Activated B cell treated with CpG ODN at 0.5 μM for 24 hours (primary cell): Measurements from ENCODE around the gene TNFRSF9. TPM values are rescaled to one million over a fixed set of nuclear protein-coding genes. Genes with fewer than 3 reads are reported as not detected.
"Not testable (repeated sequence)": the region's sequence is repeated elsewhere in the genome, so short reads cannot be mapped to it uniquely, and the experiment has no call there.

Experiments
- ATAC-seq: fragments of 200-7000 bp; cut with Tn5 transposase; one replicate; pipeline ENCODE4 v1.10.0; 2021; ENCODE audit warnings: low read depth, mild to moderate bottlenecking, moderate library complexity
- CTCF ChIA-PET: fragments of 350-600 bp; sonication (Branson Sonifier 250); formaldehyde crosslinking; loops from one replicate; lab custom pipeline; 2021; ENCODE audit warnings: antibody characterized with exemption; lab: Charles Lee
- POLR2A ChIA-PET: fragments of 350-600 bp; sonication (Branson Sonifier 250); formaldehyde crosslinking; loops from one replicate; lab custom pipeline; 2021; ENCODE audit warnings: antibody characterized with exemption; lab: Charles Lee
- DNase-seq: peaks from one replicate; pipeline ENCODE4 v3.0.0; 2022
- H3K27ac Mint-ChIP-seq: one replicate; pipeline ENCODE4 v1.8.0; 2020; ENCODE audit warnings: mixed read lengths
- H3K27me3 Mint-ChIP-seq: one replicate; pipeline ENCODE4 v1.8.0; 2021; ENCODE audit warnings: mixed read lengths
- H3K36me3 Mint-ChIP-seq: one replicate; pipeline ENCODE4 v1.8.0; 2021; ENCODE audit warnings: low read depth, mixed read lengths
- H3K4me1 Mint-ChIP-seq: one replicate; pipeline ENCODE4 v1.8.0; 2021; ENCODE audit warnings: mixed read lengths
- H3K4me3 Mint-ChIP-seq: one replicate; pipeline ENCODE4 v1.8.0; 2020; ENCODE audit warnings: mild to moderate bottlenecking, mixed read lengths
- H3K9me3 Mint-ChIP-seq: one replicate; pipeline ENCODE4 v1.8.0; 2020; ENCODE audit warnings: mixed read lengths
- CTCF ChIP-seq: fragments of 200-600 bp; IDR thresholded peaks from one replicate; pipeline ENCODE4 v1.8.0; 2022; ENCODE audit warnings: antibody characterized with exemption, mild to moderate bottlenecking
- intact Hi-C: fragments of 100-400 bp; cut with micrococcal nuclease; formaldehyde crosslinking; loops from one replicate; pipeline ENCODE4 v1.15.1; 2024
- total RNA-seq: library from RNA; stranded (reverse); gene quantifications from 2 replicates; pipeline ENCODE4 v1.2.3, GENCODE V29; 2022

TNFRSF9 gene
- total RNA-seq, 1 donor from 2014 or later = 2.2 TPM

GRCh38 chr1:7967651-7968050, 27.0 kb upstream of the TNFRSF9 start:
- peaks cover 34% of the 10 kb centered on the region for H3K4me1 Mint-ChIP-seq
- no peaks in the 10 kb centered on the region for H3K27me3 Mint-ChIP-seq
- ATAC-seq (no peak), DNase-seq (no peak)
- H3K4me3 Mint-ChIP-seq = no peak overlapping the region
- H3K9me3 Mint-ChIP-seq = no peaks in the 10 kb centered on the region
- intact Hi-C loops = no loop called here
- ChIA-PET CTCF (no interaction called here), POLR2A (no interaction called here)
- H3K27ac Mint-ChIP-seq = no peak overlapping the region
- no peak for TF ChIP-seq CTCF
- peaks cover 77% of the 10 kb centered on the region for H3K36me3 Mint-ChIP-seq

GRCh38 chr1:7967196-7967595, 26.6 kb upstream of the TNFRSF9 start:
- H3K9me3 Mint-ChIP-seq = no peaks in the 10 kb centered on the region
- no peak for TF ChIP-seq CTCF
- intact Hi-C loops = no loop called here
- ChIA-PET POLR2A (no interaction called here), CTCF (no interaction called here)
- peaks cover 73% of the 10 kb centered on the region for H3K36me3 Mint-ChIP-seq
- H3K27me3 Mint-ChIP-seq = no peaks in the 10 kb centered on the region
- no peak overlapping the region for H3K4me3 Mint-ChIP-seq
- H3K4me1 Mint-ChIP-seq = peaks cover 39% of the 10 kb centered on the region
- ATAC-seq (no peak), DNase-seq (no peak)
- no peak overlapping the region for H3K27ac Mint-ChIP-seq

GRCh38 chr1:7964476-7964875, 23.8 kb upstream of the TNFRSF9 start:
- Mint-ChIP-seq H3K27ac (no peak overlapping the region), H3K4me1 (peaks cover 60% of the 10 kb centered on the region), H3K4me3 (no peak overlapping the region), H3K9me3 (no peaks in the 10 kb centered on the region), H3K27me3 (no peaks in the 10 kb centered on the region), H3K36me3 (peaks cover 62% of the 10 kb centered on the region)
- ChIA-PET POLR2A (no interaction called here), CTCF (no interaction called here)
- DNase-seq (no peak), ATAC-seq (no peak)
- intact Hi-C loops = loop anchor here (5.0 kb wide), 2 partner anchors 182 to 1572 kb away; partner anchors contain the start of genes ACOT7 and PER3
- TF ChIP-seq CTCF = no peak

- H3K4me3 Mint-ChIP-seq, POLR2A ChIA-PET, H3K27me3 Mint-ChIP-seq, DNase-seq, CTCF ChIA-PET, ATAC-seq, H3K9me3 Mint-ChIP-seq: not testable (repeated sequence)
- intact Hi-C loops = loop anchor here (5.0 kb wide), 2 partner anchors 182 to 1572 kb away; partner anchors contain the start of genes ACOT7 and PER3
- peaks cover 58% of the 10 kb centered on the region for H3K36me3 Mint-ChIP-seq
- H3K27ac Mint-ChIP-seq = peak overlapping the region; percentile 35
- peaks cover 64% of the 10 kb centered on the region for H3K4me1 Mint-ChIP-seq
Measured at GRCh38 chr1:7963841-7964240, 23.2 kb upstream of the TNFRSF9 start.

GRCh38 chr1:7963378-7963730, 22.7 kb upstream of the TNFRSF9 start:
- H3K27me3 Mint-ChIP-seq, H3K4me3 Mint-ChIP-seq, ATAC-seq, H3K27ac Mint-ChIP-seq, DNase-seq, H3K9me3 Mint-ChIP-seq: not testable (repeated sequence)
- peaks cover 64% of the 10 kb centered on the region for H3K4me1 Mint-ChIP-seq
- intact Hi-C loops = loop anchor here (5.0 kb wide), 2 partner anchors 181 to 1571 kb away; partner anchors contain the start of genes ACOT7 and PER3
- ChIA-PET POLR2A (interaction anchor here (0.5 kb wide), 1 partner anchor 180 kb away, joined by 3 read pairs; the partner anchor contains the start of gene PER3), CTCF (interaction anchor here (1.0 kb wide), 1 partner anchor 12 kb away, joined by 6 read pairs; no protein-coding TSS in a partner anchor)
- peaks cover 54% of the 10 kb centered on the region for H3K36me3 Mint-ChIP-seq

GRCh38 chr1:7962636-7963377, 22.2 kb upstream of the TNFRSF9 start:
- ChIA-PET POLR2A (interaction anchor here (0.5 to 1.6 kb wide), 8 partner anchors 19 to 886 kb away, joined by 3 to 16 read pairs (median 4); partner anchors contain the start of genes PER3, RERE, TNFRSF9 and VAMP3), CTCF (interaction anchor here (1.0 kb wide), 1 partner anchor 12 kb away, joined by 6 read pairs; no protein-coding TSS in a partner anchor)
- intact Hi-C loops = loop anchor here (5.0 kb wide), 2 partner anchors 181 to 1571 kb away; partner anchors contain the start of genes ACOT7 and PER3
- no peak for TF ChIP-seq CTCF
- Mint-ChIP-seq H3K4me1 (peaks cover 64% of the 10 kb centered on the region), H3K27me3 (no peaks in the 10 kb centered on the region), H3K4me3 (peak overlapping the region; percentile 94), H3K9me3 (no peaks in the 10 kb centered on the region), H3K36me3 (peaks cover 54% of the 10 kb centered on the region), H3K27ac (peak overlapping the region; percentile 96)
- no peak for DNase-seq
- no peak for ATAC-seq
